ENCODE data around the gene SLC25A12.
"Not testable (repeated sequence)": the region's sequence is repeated elsewhere in the genome, so short reads cannot be mapped to it uniquely, and the experiment has no call there.

Gene SLC25A12

DNA sequence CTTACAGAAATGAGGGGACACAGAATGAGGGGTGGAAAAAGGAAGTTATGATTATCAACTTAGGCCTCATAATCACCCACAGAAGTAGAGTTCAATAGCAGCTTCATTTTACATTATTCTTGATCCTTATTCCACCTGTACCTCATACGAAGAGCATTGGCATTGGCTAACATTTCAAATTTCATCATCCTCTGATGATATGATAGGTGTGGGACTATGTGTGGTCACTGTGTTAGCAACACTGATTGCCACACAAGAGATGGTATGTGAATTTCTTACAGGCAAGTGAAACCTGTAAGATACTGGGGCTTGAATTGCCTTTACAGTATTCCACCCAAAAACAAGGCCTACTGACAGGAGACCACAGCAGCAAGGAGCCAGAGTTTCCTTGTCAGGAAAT lies 14.2 kb upstream of the SLC25A12 start:
- H3K4me1 Mint-ChIP-seq (ENCODE audit: low read depth in 2 of 2): no peaks in the 10 kb centered on the region
- no peaks in the 10 kb centered on the region for H3K9me3 Mint-ChIP-seq
- no peak overlapping the region for H3K27ac Mint-ChIP-seq
- no peak for ATAC-seq (replicated peaks)
- peaks cover 21 to 29% of the 10 kb centered on the region in 2 donors for H3K27me3 Mint-ChIP-seq
- peaks cover 3% of the 10 kb centered on the region for H3K36me3 Mint-ChIP-seq (ENCODE audit: insufficient read depth)
- H3K4me3 Mint-ChIP-seq: no peak overlapping the region
- no peak for DNase-seq

DNA sequence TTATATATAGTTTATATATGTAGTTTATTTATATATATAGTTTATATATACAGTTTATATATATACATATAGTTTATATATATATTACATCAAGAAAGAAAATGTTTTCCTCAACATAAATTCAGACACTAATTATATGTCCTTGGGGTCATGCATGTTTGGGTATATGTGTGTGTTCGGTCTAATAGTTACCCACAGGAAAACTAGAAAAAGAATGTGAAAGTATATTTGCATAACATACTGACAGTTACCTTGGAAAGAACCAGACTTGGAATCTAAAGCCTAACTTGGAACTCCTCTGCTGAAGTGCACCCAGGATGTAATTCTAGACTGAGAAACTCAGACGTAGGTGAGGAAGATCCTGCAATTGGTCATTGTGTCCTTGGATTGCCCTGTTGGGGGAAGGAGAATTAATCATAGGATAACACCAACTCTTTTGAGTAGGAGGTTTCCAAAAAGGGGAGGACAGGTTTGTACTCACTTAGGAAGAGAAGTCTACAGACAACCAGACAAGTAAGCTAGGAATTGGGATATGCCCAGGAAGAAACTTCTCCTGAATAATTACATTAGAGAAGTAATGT lies 8.9 kb upstream of the SLC25A12 start:
- Mint-ChIP-seq H3K27ac (no peak overlapping the region), H3K9me3 (no peaks in the 10 kb centered on the region), H3K27me3 (peaks cover 27% of the 10 kb centered on the region in 2 donors), H3K36me3 (ENCODE audit: insufficient read depth) (no peaks in the 10 kb centered on the region), H3K4me1 (ENCODE audit: low read depth in 2 of 2) (no peaks in the 10 kb centered on the region), H3K4me3 (no peak overlapping the region)
- no peak for ATAC-seq (replicated peaks)
- DNase-seq: no peak

DNA sequence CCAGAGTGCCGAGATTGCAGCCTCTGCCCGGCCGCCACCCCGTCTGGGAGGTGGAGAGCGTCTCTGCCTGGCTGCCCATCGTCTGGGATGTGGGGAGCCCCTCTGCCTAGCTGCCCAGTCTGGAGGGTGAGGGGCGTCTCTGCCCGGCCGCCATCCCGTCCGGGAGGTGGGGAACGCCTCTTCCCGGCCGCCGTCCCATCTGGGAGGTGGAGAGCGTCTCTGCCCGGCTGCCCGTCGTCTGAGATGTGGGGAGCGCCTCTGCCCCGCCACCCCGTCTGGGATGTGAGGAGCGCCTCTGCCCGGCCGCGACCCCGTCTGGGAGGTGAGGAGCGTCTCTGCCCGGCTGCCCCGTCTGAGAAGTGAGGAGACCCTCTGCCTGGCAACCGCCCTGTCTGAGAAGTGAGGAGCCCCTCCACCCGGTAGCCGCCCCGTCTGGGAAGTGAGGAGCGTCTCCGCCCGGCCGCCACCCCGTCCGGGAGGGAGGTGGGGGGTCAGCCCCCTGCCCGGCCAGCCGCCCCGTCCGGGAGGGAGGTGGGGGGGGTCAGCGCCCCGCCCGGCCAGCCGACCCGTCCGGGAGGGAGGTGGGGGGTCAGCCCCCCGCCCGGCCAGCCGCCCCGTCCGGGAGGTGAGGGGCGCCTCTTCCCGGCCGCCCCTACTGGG lies 5.7 kb upstream of the SLC25A12 start:
- peaks cover 17 to 20% of the 10 kb centered on the region in 2 donors for H3K27me3 Mint-ChIP-seq
- H3K9me3 Mint-ChIP-seq; ATAC-seq (replicated peaks); H3K4me3 Mint-ChIP-seq; DNase-seq; H3K27ac Mint-ChIP-seq; H3K36me3 Mint-ChIP-seq (ENCODE audit: insufficient read depth); H3K4me1 Mint-ChIP-seq (ENCODE audit: low read depth in 2 of 2): not testable (repeated sequence)

DNA sequence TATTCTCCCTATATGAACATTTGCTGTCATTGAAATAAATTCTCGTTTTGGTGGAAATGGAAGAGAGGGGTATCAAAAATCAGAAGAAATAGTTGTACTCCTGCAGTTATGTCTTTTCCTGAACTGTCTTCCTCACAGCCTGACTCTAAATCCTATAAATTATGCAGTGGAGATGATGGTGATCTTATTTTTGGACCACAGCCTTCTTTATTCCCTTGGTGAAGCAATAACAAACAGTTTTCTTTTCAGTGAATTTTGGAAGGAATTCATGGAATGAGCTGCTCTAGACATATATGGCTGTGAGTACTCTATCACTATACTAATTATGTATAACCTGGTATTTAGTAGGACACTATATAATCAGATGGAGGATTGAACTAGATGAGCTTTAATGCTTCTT lies 1.7 kb upstream of the SLC25A12 start:
- Mint-ChIP-seq H3K4me3 (peak overlapping the region; percentile 27 to 98), H3K4me1 (ENCODE audit: low read depth in 2 of 2) (peaks cover 13 to 24% of the 10 kb centered on the region in 2 donors), H3K27me3 (no peaks in the 10 kb centered on the region)

GRCh38 chr2:171894612-171894947 lies 536 bp upstream of the SLC25A12 start:
- DNase-seq (no peak), ATAC-seq (replicated peaks) (no peak)
- H3K4me3 Mint-ChIP-seq: peak overlapping the region; percentile 97 to 98
- peaks cover 7% of the 10 kb centered on the region for H3K36me3 Mint-ChIP-seq (ENCODE audit: insufficient read depth)
- H3K27me3 Mint-ChIP-seq: no peaks in the 10 kb centered on the region
- H3K4me1 Mint-ChIP-seq (ENCODE audit: low read depth in 2 of 2): peaks cover 18 to 24% of the 10 kb centered on the region in 2 donors
- H3K9me3 Mint-ChIP-seq: no peaks in the 10 kb centered on the region
- H3K27ac Mint-ChIP-seq: peak overlapping the region; percentile 87 to 91

More for the DNA sequence above, 1.7 kb upstream of the SLC25A12 start:
- no peak for DNase-seq
- Mint-ChIP-seq H3K27ac (no peak overlapping the region), H3K9me3 (no peaks in the 10 kb centered on the region), H3K36me3 (ENCODE audit: insufficient read depth) (peaks cover 6% of the 10 kb centered on the region)
- ATAC-seq (replicated peaks): no peak

DNA sequence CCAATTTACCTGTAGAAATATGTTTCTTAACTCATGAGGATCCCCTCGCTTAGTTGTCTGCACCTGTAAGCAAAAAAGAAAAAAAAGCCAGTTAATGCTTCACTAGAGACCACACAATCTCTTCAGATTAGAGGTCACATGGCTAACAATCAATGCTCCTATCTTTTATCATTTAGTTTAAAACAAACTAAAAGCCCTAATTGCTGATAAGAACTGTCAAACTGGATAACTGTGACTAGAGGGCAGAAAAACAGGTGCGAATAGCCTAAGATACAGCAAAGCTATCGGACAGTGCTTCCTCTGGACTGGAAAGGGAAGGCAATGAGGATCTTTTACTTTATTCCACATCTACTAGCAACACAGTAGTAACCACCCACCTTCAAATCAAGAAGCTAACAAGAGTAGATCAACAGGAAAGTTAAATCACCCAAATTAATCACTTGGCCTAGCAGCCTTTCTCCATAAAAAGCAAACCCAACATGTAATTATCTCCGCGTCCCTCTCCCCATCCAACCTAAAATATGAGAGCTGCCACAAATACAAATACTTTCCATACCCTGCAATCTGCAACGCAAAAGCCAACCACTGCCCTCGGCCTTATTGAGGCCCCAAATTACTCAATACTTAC lies 734 bp downstream of the SLC25A12 start:
- no peak for DNase-seq
- Mint-ChIP-seq H3K4me3 (peak overlapping the region; percentile 97 to 98), H3K4me1 (ENCODE audit: low read depth in 2 of 2) (peaks cover 20 to 32% of the 10 kb centered on the region in 2 donors), H3K9me3 (no peaks in the 10 kb centered on the region), H3K27me3 (no peaks in the 10 kb centered on the region), H3K27ac (peak overlapping the region; percentile 87 to 91), H3K36me3 (ENCODE audit: insufficient read depth) (peaks cover 7% of the 10 kb centered on the region)
- ATAC-seq (replicated peaks): no peak

- H3K36me3 Mint-ChIP-seq (ENCODE audit: insufficient read depth): peaks cover 10% of the 10 kb centered on the region
- no peaks in the 10 kb centered on the region for H3K27me3 Mint-ChIP-seq
- no peak overlapping the region for H3K4me3 Mint-ChIP-seq
- H3K27ac Mint-ChIP-seq: no peak overlapping the region
- no peak for DNase-seq
- peaks cover 24 to 30% of the 10 kb centered on the region in 2 donors for H3K4me1 Mint-ChIP-seq (ENCODE audit: low read depth in 2 of 2)
- no peaks in the 10 kb centered on the region for H3K9me3 Mint-ChIP-seq
- no peak for ATAC-seq (replicated peaks)
These were observed 4.2 kb downstream of the SLC25A12 start for GRCh38 chr2:171889808-171890207.

- DNase-seq (no peak), ATAC-seq (replicated peaks) (no peak)
- peaks cover 22 to 27% of the 10 kb centered on the region in 2 donors for H3K4me1 Mint-ChIP-seq (ENCODE audit: low read depth in 2 of 2)
- no peak overlapping the region for H3K27ac Mint-ChIP-seq
- peaks cover 10% of the 10 kb centered on the region for H3K36me3 Mint-ChIP-seq (ENCODE audit: insufficient read depth)
- no peaks in the 10 kb centered on the region for H3K9me3 Mint-ChIP-seq
- no peak overlapping the region for H3K4me3 Mint-ChIP-seq
- no peaks in the 10 kb centered on the region for H3K27me3 Mint-ChIP-seq
These were observed 4.7 kb downstream of the SLC25A12 start for GRCh38 chr2:171889333-171889732.

DNA sequence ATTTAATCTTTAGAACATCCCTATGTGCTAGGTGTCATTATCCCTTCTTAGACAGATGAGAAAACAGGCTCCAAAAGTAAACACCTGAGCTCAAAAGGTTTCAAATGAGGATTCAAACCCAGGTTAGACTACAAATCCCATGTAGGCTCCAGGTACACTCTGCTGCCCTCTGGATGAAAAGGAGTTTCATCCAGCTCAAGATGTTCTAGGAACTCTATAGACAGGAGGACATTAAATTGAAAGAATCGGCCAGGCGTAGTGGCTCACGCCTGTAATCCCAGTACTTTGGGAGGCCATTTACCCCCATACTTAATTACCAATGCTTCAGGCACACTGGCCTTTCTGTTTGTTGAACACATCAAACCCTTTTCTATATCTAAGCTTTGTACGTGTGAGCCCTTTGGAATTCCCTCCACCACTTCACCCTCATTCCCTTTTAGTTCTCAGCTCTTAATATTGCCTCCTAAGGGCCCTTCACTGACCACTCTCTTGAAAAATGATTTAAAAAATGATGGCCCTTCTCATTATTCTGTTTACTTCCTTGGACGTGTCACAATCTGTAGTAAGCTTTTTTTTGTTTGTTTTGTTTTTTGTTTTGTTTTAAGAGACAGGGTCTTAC lies 10.7 kb downstream of the SLC25A12 start:
- no peak overlapping the region for H3K4me3 Mint-ChIP-seq
- DNase-seq: no peak
- peaks cover 13 to 24% of the 10 kb centered on the region in 2 donors for H3K4me1 Mint-ChIP-seq (ENCODE audit: low read depth in 2 of 2)
- peak overlapping the region in 1 of 2 donors; percentile 72 for H3K27ac Mint-ChIP-seq
- H3K9me3 Mint-ChIP-seq: no peaks in the 10 kb centered on the region
- no peak for ATAC-seq (replicated peaks)
- peaks cover 3% of the 10 kb centered on the region for H3K36me3 Mint-ChIP-seq (ENCODE audit: insufficient read depth)
- H3K27me3 Mint-ChIP-seq: no peaks in the 10 kb centered on the region

- no peaks in the 10 kb centered on the region for H3K9me3 Mint-ChIP-seq
- ATAC-seq (replicated peaks): no peak
- H3K36me3 Mint-ChIP-seq (ENCODE audit: insufficient read depth): peaks cover 3% of the 10 kb centered on the region
- H3K27me3 Mint-ChIP-seq: no peaks in the 10 kb centered on the region
- peaks cover 10 to 31% of the 10 kb centered on the region in 2 donors for H3K4me1 Mint-ChIP-seq (ENCODE audit: low read depth in 2 of 2)
- H3K4me3 Mint-ChIP-seq: no peak overlapping the region
- peak overlapping the region in 1 of 2 donors; percentile 9 for H3K27ac Mint-ChIP-seq
- no peak for DNase-seq
These were observed 11.8 kb downstream of the SLC25A12 start for GRCh38 chr2:171882089-171882769.

DNA sequence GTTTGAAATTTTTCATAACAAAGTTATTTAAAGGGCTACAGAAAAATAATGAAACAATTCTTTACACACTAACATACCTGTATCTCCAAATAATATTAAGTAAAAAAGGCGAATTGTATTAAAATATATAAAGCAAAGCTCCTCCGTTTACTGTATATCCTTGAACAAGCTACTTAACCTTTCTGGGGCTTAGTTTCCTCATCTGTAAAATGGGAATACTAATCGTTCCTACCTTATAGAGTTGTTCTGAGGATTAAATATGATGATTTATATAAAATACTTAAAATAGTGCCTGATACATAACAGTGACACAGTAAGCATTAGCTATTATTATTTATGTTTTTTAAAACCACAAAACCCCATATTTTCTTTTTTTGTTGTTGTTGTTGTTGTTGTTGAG lies 13.3 kb downstream of the SLC25A12 start:
- H3K27me3 Mint-ChIP-seq: no peaks in the 10 kb centered on the region
- ATAC-seq (replicated peaks) (no peak), DNase-seq (no peak)
- peaks cover 9 to 42% of the 10 kb centered on the region in 2 donors for H3K4me1 Mint-ChIP-seq (ENCODE audit: low read depth in 2 of 2)
- no peaks in the 10 kb centered on the region for H3K36me3 Mint-ChIP-seq (ENCODE audit: insufficient read depth)
- no peaks in the 10 kb centered on the region for H3K9me3 Mint-ChIP-seq
- H3K4me3 Mint-ChIP-seq: no peak overlapping the region
- H3K27ac Mint-ChIP-seq: peak overlapping the region; percentile 20 to 46

GRCh38 chr2:171879865-171880264 lies 14.2 kb downstream of the SLC25A12 start:
- H3K36me3 Mint-ChIP-seq (ENCODE audit: insufficient read depth): no peaks in the 10 kb centered on the region
- DNase-seq: no peak
- no peak overlapping the region for H3K27ac Mint-ChIP-seq
- H3K27me3 Mint-ChIP-seq: no peaks in the 10 kb centered on the region
- no peaks in the 10 kb centered on the region for H3K9me3 Mint-ChIP-seq
- no peak overlapping the region for H3K4me3 Mint-ChIP-seq
- no peak for ATAC-seq (replicated peaks)
- peaks cover 12 to 42% of the 10 kb centered on the region in 2 donors for H3K4me1 Mint-ChIP-seq (ENCODE audit: low read depth in 2 of 2)

GRCh38 chr2:171878481-171878993 lies 15.5 kb downstream of the SLC25A12 start:
- peaks cover 12 to 39% of the 10 kb centered on the region in 2 donors for H3K4me1 Mint-ChIP-seq (ENCODE audit: low read depth in 2 of 2)
- DNase-seq (no peak), ATAC-seq (replicated peaks) (no peak)
- no peaks in the 10 kb centered on the region for H3K9me3 Mint-ChIP-seq
- no peaks in the 10 kb centered on the region for H3K36me3 Mint-ChIP-seq (ENCODE audit: insufficient read depth)
- no peak overlapping the region for H3K4me3 Mint-ChIP-seq
- H3K27ac Mint-ChIP-seq: peak overlapping the region; percentile 5 to 72
- no peaks in the 10 kb centered on the region for H3K27me3 Mint-ChIP-seq

Measured in effector memory CD8-positive, alpha-beta T cell (primary cell).